Right lobe of liver (tissue), 4 donors: ENCODE measurements around the gene KIF12.

ENCODE experiments used
- CTCF ChIP-seq, 4 donors: fragments of 200-600 bp in 3 of 4; fragments of 450-650 bp in 1 of 4; IDR thresholded peaks; one replicate each; pipeline versions ENCODE4 v1.5.1 to v1.8.0; 2016 to 2022; ENCODE audit warnings: antibody characterized with exemption in 4 of 4, mild to moderate bottlenecking in 2 of 4
- POLR2A ChIP-seq: fragments of 450-650 bp; IDR thresholded peaks from one replicate; pipeline ENCODE4 v1.6.1; 2017; ENCODE audit warnings: antibody characterized with exemption, mild to moderate bottlenecking
- donor health status: DM: no; HTN: no; CAD: no.
- donor health status: DM: no; HTN: no; CAD: no.
- donor health status: DM: no; HTN: yes; CAD: no.

GRCh38 chr9:114061830-114062474 is 37.1 kb downstream of the KIF12 start:
- no peak for TF ChIP-seq CTCF (IDR thresholded peaks at IDR 0.05)
- no peak for TF ChIP-seq POLR2A
